Prostate gland (tissue), 2 donors: ENCODE data around the gene SLC13A4. TPM values are rescaled to one million over a fixed set of nuclear protein-coding genes. Genes with fewer than 3 reads are reported as not detected.

Experiments
- DNase-seq: peaks from one replicate; pipeline ENCODE4 v3.0.0-alpha.2; 2019; ENCODE audit warnings: low spot score
- H3K27ac ChIP-seq, 2 donors: fragments of 200-600 bp; sonication (generic); 2 replicates each; pipeline ENCODE4 v1.5.1; 2017 to 2019
- H3K27me3 ChIP-seq: fragments of 200-600 bp; sonication (generic); replicated peaks from 2 replicates; pipeline ENCODE4 v1.5.1; 2019; ENCODE audit not compliant: insufficient read depth
- H3K36me3 ChIP-seq, 2 donors: fragments of 200-600 bp; sonication (generic); 1 replicate in 1 of 2; 2 replicates in 1 of 2; pipeline versions ENCODE4 v1.5.1 to v1.8.1; 2017 to 2019
- H3K4me1 ChIP-seq: fragments of 200-600 bp; sonication (generic); replicated peaks from 2 replicates; pipeline ENCODE4 v1.5.1; 2019
- H3K4me3 ChIP-seq, 2 donors: fragments of 200-600 bp; sonication (generic); 2 replicates each; pipeline ENCODE4 v1.5.1; 2017 to 2019
- H3K9me3 ChIP-seq: fragments of 200-600 bp; sonication (generic); 2 replicates; pipeline ENCODE4 v1.5.1; 2017
- POLR2A ChIP-seq: fragments of 450-650 bp; IDR thresholded peaks from one replicate; pipeline ENCODE4 v1.6.1; 2016; ENCODE audit warnings: antibody characterized with exemption, mild to moderate bottlenecking
- POLR2AphosphoS5 ChIP-seq: sonication (generic); formaldehyde crosslinking; IDR thresholded peaks from one replicate; pipeline ENCODE4 v1.6.1; 2017; ENCODE audit warnings: antibody characterized with exemption
- WGBS: methylation state at CpG from one replicate; pipeline ENCODE4 v1.1.5; 2018; 5-methylcytosine and 5-hydroxymethylcytosine counted together
- intact Hi-C: fragments of 100-400 bp; cut with DNase I; formaldehyde crosslinking; loops from one replicate; pipeline ENCODE4 v1.14.2; 2022
- total RNA-seq, 2 donors: library from RNA; depleted of rRNA; stranded (reverse); fragments of >200 nt; gene quantifications; one replicate each; pipeline ENCODE4 v1.1.0, GENCODE V29; 2016
- TF ChIP-seq, protein P1 (sequence below), 4 experiments: fragments of 200-600 bp in 2 of 4; fragments of 450-650 bp in 2 of 4; sonication (generic) in 2 of 4; IDR thresholded peaks; 1 replicate in 3 of 4; 2 replicates in 1 of 4; pipeline ENCODE4 v1.5.1; 2016 to 2019; ENCODE audit warnings: antibody characterized with exemption in 4 of 4, mild to moderate bottlenecking in 2 of 4, moderate library complexity in 2 of 4

SLC13A4 gene
- total RNA-seq, 2 donors from 2014 or later: 9.4 TPM; not detected in 1

DNA sequence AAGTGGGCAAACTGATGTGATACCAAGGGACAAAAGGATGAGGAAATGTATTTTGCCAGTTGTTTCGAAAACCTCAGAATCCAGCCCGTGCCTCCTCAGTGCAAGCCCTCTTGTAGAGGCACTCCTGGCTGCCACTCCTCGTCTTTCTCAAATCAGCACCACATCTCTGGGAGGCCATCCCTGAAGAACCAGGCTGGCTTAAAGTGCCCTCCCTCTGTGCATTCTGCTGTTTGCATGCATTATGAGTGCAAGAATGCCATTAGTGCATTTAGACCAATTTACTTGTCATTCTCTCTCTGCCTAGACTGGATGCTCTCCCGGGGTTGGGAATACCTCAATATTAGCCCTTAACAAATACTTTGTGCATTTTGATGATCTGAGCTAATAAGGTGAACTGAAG lies 40.5 kb upstream of the SLC13A4 start:
- no peak for DNase-seq
- Histone ChIP-seq H3K36me3 (no peaks in the 10 kb centered on the region), H3K9me3 (no peaks in the 10 kb centered on the region), H3K4me1 (peaks cover 4% of the 10 kb centered on the region), H3K27ac (no peak overlapping the region), H3K4me3 (no peak overlapping the region), H3K27me3 (no peaks in the 10 kb centered on the region)
- WGBS: 70% methylated on average over 4 of the region's 4 CpGs
- TF ChIP-seq, protein P1, sequence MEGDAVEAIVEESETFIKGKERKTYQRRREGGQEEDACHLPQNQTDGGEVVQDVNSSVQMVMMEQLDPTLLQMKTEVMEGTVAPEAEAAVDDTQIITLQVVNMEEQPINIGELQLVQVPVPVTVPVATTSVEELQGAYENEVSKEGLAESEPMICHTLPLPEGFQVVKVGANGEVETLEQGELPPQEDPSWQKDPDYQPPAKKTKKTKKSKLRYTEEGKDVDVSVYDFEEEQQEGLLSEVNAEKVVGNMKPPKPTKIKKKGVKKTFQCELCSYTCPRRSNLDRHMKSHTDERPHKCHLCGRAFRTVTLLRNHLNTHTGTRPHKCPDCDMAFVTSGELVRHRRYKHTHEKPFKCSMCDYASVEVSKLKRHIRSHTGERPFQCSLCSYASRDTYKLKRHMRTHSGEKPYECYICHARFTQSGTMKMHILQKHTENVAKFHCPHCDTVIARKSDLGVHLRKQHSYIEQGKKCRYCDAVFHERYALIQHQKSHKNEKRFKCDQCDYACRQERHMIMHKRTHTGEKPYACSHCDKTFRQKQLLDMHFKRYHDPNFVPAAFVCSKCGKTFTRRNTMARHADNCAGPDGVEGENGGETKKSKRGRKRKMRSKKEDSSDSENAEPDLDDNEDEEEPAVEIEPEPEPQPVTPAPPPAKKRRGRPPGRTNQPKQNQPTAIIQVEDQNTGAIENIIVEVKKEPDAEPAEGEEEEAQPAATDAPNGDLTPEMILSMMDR (IDR thresholded peaks at IDR 0.05): no peak
- TF ChIP-seq POLR2AphosphoS5: no peak
- TF ChIP-seq POLR2A: no peak
- intact Hi-C loops: no loop called here

DNA sequence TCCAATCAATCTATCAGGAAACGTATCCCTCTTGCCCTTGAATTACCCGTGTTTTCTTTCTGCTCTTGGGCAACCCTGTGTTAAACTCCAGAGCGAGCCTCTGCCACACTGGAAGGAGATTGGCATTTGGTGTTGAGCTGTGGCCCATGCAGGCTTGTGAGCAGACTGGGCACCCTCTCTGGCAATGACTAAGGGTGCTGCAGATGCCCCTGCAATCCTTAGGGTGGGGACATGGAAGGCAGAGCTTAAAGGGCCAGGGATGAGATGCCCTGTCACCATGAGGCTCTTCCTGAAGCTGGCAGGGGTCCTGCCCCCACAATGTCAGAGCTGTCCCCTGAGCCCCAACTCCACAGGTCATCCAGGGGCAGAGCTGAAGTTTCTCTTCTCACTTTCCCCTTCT lies 40.1 kb upstream of the SLC13A4 start:
- Histone ChIP-seq H3K4me3 (no peak overlapping the region), H3K4me1 (peaks cover under 1% of the 10 kb centered on the region), H3K27ac (no peak overlapping the region), H3K36me3 (no peaks in the 10 kb centered on the region), H3K9me3 (no peaks in the 10 kb centered on the region), H3K27me3 (no peaks in the 10 kb centered on the region)
- intact Hi-C loops: no loop called here
- TF ChIP-seq POLR2AphosphoS5 (no peak), POLR2A (no peak)
- TF ChIP-seq, protein P1 (IDR thresholded peaks at IDR 0.05): no peak
- DNase-seq: no peak
- 86% methylated on average over 3 of the region's 3 CpGs for WGBS

DNA sequence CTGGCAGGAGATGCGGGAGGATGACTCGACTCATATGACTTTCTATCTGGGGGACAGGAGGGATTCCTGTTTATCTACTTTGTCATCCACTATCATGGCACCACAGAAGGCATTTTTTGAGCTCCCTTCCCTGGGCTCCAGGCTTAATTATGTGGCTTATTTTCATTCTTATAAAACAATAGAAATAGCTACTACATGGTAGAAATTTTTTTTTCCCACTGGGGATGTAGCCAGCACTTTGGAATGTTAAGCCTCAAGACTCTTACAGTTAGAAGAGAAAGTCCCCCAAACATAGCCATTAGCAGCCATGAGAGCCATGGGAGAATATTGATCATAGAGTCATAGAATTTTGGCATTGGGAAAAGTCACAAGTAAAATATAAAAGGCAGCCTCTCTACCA lies 35.3 kb upstream of the SLC13A4 start:
- Histone ChIP-seq H3K27ac (no peak overlapping the region), H3K4me3 (no peak overlapping the region), H3K27me3 (no peaks in the 10 kb centered on the region), H3K4me1 (no peaks in the 10 kb centered on the region), H3K36me3 (no peaks in the 10 kb centered on the region), H3K9me3 (no peaks in the 10 kb centered on the region)
- WGBS: 79% methylated on average over 2 of the region's 2 CpGs
- no peak for DNase-seq
- intact Hi-C loops: no loop called here
- no peak for TF ChIP-seq POLR2AphosphoS5

DNA sequence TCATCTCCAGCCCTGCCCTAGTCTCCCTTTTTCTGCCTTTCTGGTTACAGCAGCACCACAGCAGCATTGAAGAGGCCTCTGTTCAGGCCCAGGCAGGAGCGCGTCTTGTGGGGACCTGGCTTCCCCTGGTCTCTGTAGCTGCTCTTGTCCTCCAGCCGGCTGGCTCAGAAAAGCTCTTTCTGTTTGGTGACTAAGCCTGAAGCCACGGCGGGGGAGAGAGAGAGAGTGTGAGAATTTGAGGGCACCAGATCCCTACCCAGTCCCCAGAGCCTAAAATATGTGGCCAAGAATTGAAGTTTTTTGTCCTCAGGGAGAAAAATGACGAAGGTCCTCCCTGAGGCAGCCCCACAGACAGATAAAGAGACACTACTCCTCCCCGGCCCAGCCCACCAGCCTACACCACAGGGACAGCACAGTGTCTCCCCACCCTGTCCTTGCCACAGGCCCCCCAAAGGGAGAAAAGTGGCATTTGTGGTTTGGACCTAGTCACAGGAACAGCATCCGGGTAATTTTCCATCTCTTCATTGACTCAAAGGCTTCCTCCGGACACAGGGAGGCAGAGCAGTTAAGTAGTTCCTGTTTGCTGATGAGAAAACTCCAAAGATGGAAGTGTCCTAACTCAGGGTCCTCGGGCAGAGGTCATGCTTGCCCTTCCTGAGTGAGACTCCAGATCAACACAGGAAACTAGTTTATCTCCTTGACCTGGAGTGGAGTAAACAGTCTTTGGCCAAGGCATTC lies 33.9 kb upstream of the SLC13A4 start:
- Histone ChIP-seq H3K27ac (no peak overlapping the region), H3K4me3 (no peak overlapping the region), H3K36me3 (no peaks in the 10 kb centered on the region), H3K27me3 (no peaks in the 10 kb centered on the region), H3K9me3 (no peaks in the 10 kb centered on the region), H3K4me1 (no peaks in the 10 kb centered on the region)
- WGBS: 68% methylated on average over 10 of the region's 10 CpGs
- no peak for DNase-seq
- TF ChIP-seq POLR2AphosphoS5: no peak
- no peak for TF ChIP-seq POLR2A
- TF ChIP-seq, protein P1 (IDR thresholded peaks at IDR 0.05): no peak
- intact Hi-C loops: no loop called here

DNA sequence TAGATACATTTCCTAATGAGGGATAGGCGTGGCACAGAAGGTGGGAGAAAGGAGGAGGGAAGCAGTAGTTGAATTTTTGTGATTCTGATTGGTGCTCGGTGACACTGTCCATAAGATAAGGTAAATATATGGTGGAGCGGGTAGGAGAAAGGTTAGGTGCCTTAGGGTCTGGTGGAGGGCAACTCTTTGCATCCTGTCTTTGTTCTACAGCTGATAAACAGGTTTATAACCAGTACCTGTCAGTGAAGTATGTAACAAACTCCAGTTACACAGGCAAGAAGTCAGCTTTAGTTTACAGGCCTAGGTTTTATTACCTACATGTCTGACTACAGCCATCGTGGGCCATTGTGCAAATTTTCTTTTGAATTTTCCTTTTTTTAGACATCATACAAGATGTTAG lies 31.5 kb upstream of the SLC13A4 start:
- H3K36me3 ChIP-seq: no peaks in the 10 kb centered on the region
- intact Hi-C loops: no loop called here
- no peaks in the 10 kb centered on the region for H3K27me3 ChIP-seq
- no peak overlapping the region for H3K27ac ChIP-seq
- TF ChIP-seq POLR2A (no peak), POLR2AphosphoS5 (no peak)
- TF ChIP-seq, protein P1 (IDR thresholded peaks at IDR 0.05): no peak
- no peaks in the 10 kb centered on the region for H3K9me3 ChIP-seq
- no peak for DNase-seq
- no peaks in the 10 kb centered on the region for H3K4me1 ChIP-seq
- no peak overlapping the region for H3K4me3 ChIP-seq
- WGBS: 54% methylated on average over 4 of the region's 4 CpGs
